Fibroblast of lung (primary cell): Measurements from ENCODE around the gene BSX. TPM values are rescaled to one million over a fixed set of nuclear protein-coding genes. Genes with fewer than 3 reads are reported as not detected.
A peak's percentile ranks its signal among the peaks of the same experiment; 100 is the strongest.

Source experiments
- DNase-seq, 2 donors: peaks; one replicate each; pipeline versions ENCODE4 v3.0.0 to v3.0.0-alpha.2; 2010; ENCODE audit warnings: low read depth in 2 of 2
- H2AFZ ChIP-seq: 2 replicates; pipeline ENCODE4 v1.5.1; 2012; ENCODE audit warnings: low read length, control low read depth, inconsistent platforms
- H3K27ac ChIP-seq: 2 replicates; pipeline ENCODE4 v1.5.1; 2011; ENCODE audit warnings: low read length, control low read depth; ENCODE audit not compliant: insufficient read depth
- H3K27me3 ChIP-seq: 2 replicates; pipeline ENCODE4 v1.5.1; 2011; ENCODE audit warnings: mild to moderate bottlenecking, low read length; ENCODE audit not compliant: control insufficient read depth, insufficient read depth
- H3K36me3 ChIP-seq: 2 replicates; pipeline ENCODE4 v1.5.1; 2011; ENCODE audit warnings: low read length; ENCODE audit not compliant: control insufficient read depth, insufficient read depth
- H3K4me1 ChIP-seq: 2 replicates; pipeline ENCODE4 v1.5.1; 2011; ENCODE audit warnings: low read length; ENCODE audit not compliant: control insufficient read depth, insufficient read depth; ENCODE audit errors: extremely low read depth
- H3K4me2 ChIP-seq: 2 replicates; pipeline ENCODE4 v1.5.1; 2011; ENCODE audit warnings: low read length, control low read depth; ENCODE audit not compliant: insufficient read depth; ENCODE audit errors: extremely low read depth
- H3K4me3 ChIP-seq, 4 experiments: fragments of 200-600 bp in 1 of 4; sonication (generic) in 1 of 4; replicated peaks in 1 of 4; 2 replicates each; pipeline ENCODE4 v1.5.1; 2011 to 2016; ENCODE audit warnings: low read length in 4 of 4, low read depth in 3 of 4, mild to moderate bottlenecking in 3 of 4, control low read depth in 2 of 4, inconsistent platforms in 1 of 4, mixed read lengths in 1 of 4; ENCODE audit not compliant: insufficient read depth in 1 of 4; ENCODE audit errors: control extremely low read depth in 1 of 4
- H3K79me2 ChIP-seq: 2 replicates; pipeline ENCODE4 v1.5.1; 2012; ENCODE audit warnings: mild to moderate bottlenecking, low read length, inconsistent platforms; ENCODE audit not compliant: control insufficient read depth, insufficient read depth
- H3K9ac ChIP-seq: 2 replicates; pipeline ENCODE4 v1.5.1; 2011; ENCODE audit warnings: mild to moderate bottlenecking, low read length, control low read depth; ENCODE audit not compliant: insufficient read depth
- H3K9me3 ChIP-seq: 2 replicates; pipeline ENCODE4 v1.5.1; 2012; ENCODE audit warnings: low read depth, low read length; ENCODE audit not compliant: control insufficient read depth, insufficient read depth
- H4K20me1 ChIP-seq: 2 replicates; pipeline ENCODE4 v1.5.1; 2011; ENCODE audit warnings: low read length; ENCODE audit not compliant: control insufficient read depth, insufficient read depth; ENCODE audit errors: extremely low read depth
- EZH2 ChIP-seq: IDR thresholded peaks from 2 replicates; pipeline ENCODE4 v1.5.1; 2012; ENCODE audit warnings: low read length, control low read depth, mild to moderate bottlenecking; ENCODE audit errors: missing control alignments
- polyA plus RNA-seq, 2 donors: library from polyadenylated mRNA; depleted of rRNA in 1 of 2; stranded (reverse) in 1 of 2; unstranded in 1 of 2; fragments of >200 nt; gene quantifications; 2 replicates each; pipeline ENCODE4 v1.2.1, GENCODE V29; 2011 to 2012; ENCODE audit warnings: missing spikeins in 1 of 2
- total RNA-seq: library from RNA; depleted of rRNA; stranded (reverse); fragments of >200 nt; gene quantifications from 2 replicates; pipeline ENCODE4 v1.2.1, GENCODE V29; 2014
- TF ChIP-seq, protein P1 (sequence below), 2 donors: IDR thresholded peaks in 1 of 2; conservative IDR thresholded peaks in 1 of 2; 1 replicate in 1 of 2; 2 replicates in 1 of 2; pipeline ENCODE4 v1.5.1; 2011 to 2012; ENCODE audit warnings: low read length in 2 of 2, control low read depth in 1 of 2, inconsistent platforms in 1 of 2, low read depth in 1 of 2, mild to moderate bottlenecking in 1 of 2

The BSX gene
- total and polyA plus RNA-seq, 2 donors (not counting 1 experiment from before 2014, with no cell fraction given) = not detected

DNA sequence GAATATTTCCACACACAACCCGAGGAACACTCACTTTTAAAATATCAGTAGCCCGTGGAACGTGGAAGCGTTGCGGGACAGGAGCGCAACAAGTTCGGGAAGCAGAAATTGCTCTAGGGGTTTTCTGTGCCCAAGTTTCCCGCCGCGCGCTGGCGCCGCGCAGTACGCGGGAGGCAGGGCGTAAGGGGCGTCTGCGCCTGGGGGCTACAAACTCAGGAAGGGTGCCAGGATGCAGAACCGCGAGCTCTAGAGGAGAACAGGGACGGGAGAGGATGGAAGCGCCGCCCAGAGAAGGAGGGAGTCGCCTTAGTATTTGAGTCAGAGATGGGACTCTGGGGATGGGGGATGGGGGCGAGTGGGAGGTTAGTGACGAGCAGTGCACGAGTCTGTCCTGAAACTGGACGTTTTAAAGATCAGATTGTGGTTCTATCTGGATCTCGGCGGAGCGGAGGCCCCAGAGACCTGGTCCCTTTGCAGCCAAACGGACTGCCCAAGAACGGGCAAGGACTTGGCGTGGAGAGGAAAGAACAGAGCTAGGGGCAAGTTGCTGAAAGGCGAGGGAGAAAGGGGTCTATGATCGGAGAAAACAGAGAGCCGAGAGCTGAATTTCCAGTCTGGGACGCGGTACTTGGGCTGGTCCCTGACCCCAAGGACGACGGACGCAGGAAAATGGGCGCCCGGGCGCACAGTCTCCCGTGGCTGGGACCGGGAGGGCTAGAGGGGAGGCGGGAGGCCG, 4.7 kb downstream of the BSX start:
- Histone ChIP-seq H4K20me1 (no peaks in the 10 kb centered on the region), H3K9ac (no peak overlapping the region), H3K27me3 (peaks cover 69% of the 10 kb centered on the region), H3K79me2 (no peaks in the 10 kb centered on the region), H2AFZ (no peak overlapping the region), H3K36me3 (no peaks in the 10 kb centered on the region), H3K4me2 (no peak overlapping the region), H3K4me1 (no peaks in the 10 kb centered on the region), H3K4me3 (no peak overlapping the region), H3K27ac (no peak overlapping the region), H3K9me3 (no peaks in the 10 kb centered on the region)
- peak; percentile 81 for TF ChIP-seq EZH2
- TF ChIP-seq, protein P1, sequence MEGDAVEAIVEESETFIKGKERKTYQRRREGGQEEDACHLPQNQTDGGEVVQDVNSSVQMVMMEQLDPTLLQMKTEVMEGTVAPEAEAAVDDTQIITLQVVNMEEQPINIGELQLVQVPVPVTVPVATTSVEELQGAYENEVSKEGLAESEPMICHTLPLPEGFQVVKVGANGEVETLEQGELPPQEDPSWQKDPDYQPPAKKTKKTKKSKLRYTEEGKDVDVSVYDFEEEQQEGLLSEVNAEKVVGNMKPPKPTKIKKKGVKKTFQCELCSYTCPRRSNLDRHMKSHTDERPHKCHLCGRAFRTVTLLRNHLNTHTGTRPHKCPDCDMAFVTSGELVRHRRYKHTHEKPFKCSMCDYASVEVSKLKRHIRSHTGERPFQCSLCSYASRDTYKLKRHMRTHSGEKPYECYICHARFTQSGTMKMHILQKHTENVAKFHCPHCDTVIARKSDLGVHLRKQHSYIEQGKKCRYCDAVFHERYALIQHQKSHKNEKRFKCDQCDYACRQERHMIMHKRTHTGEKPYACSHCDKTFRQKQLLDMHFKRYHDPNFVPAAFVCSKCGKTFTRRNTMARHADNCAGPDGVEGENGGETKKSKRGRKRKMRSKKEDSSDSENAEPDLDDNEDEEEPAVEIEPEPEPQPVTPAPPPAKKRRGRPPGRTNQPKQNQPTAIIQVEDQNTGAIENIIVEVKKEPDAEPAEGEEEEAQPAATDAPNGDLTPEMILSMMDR (conservative IDR thresholded peaks at IDR 0.05 in 1 of 2, IDR thresholded peaks at IDR 0.05 in 1 of 2; ENCODE audit: low read depth in 1 of 2, low read length in 2 of 2) = no peak
- no peak for DNase-seq

DNA sequence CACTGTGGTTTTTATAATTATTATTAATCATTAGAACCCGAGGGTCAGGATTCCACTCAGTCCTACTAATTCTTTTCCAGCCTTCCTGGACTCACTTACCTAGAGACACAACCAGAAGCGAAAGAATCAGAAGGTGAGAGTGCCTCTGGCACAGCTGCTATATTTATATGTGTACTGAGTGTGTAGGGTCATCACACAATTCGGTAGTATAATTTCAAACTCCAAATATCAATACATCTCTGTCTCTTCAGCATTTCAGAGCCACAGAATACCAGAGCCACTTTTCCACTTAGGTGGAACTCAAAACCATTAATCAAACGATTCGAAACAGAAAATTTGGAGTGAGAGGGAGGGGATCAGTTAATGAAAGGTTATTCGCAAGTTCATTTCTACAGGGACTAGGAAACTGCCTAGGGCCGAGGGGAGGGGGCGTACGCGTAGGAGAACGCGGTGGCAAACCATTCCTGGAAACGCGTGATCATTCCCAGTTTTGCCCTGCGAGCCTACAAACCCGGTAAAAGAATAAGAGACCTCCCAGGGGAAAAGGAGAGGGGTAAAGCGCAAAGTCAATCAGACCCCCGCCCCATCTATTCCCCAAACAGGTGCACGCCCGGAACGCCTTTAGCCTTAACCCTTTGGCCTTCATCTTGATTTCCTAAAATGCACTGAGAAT, 5.4 kb downstream of the BSX start:
- no peaks in the 10 kb centered on the region for H3K4me1 ChIP-seq
- H3K36me3 ChIP-seq = no peaks in the 10 kb centered on the region
- H3K4me2 ChIP-seq = no peak overlapping the region
- DNase-seq = no peak
- no peak for TF ChIP-seq EZH2
- TF ChIP-seq, protein P1 (conservative IDR thresholded peaks at IDR 0.05 in 1 of 2, IDR thresholded peaks at IDR 0.05 in 1 of 2; ENCODE audit: low read depth in 1 of 2, low read length in 2 of 2) = no peak
- no peak overlapping the region for H3K4me3 ChIP-seq
- no peaks in the 10 kb centered on the region for H3K79me2 ChIP-seq
- no peaks in the 10 kb centered on the region for H3K9me3 ChIP-seq
- H3K9ac ChIP-seq = no peak overlapping the region
- peaks cover 64% of the 10 kb centered on the region for H3K27me3 ChIP-seq
- H3K27ac ChIP-seq = no peak overlapping the region
- H4K20me1 ChIP-seq = no peaks in the 10 kb centered on the region
- H2AFZ ChIP-seq = no peak overlapping the region

DNA sequence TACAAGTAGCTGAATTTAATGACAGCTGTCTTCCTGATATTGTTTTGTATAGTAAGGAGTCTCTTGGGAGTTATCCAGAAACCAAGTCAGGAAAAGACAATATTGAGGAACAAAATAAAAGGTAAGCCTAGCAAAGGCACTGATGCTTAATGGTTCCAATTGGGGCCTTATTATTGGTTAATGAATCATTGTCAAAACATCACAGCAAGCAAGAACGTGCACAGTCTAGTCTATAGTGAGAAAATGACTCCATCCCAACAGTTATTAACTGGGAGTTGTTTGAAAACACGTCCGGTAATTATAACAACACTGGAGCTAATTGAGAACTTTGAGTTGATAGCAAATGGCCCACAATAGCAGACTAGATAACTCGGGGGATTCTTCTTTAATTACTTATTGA, 17.7 kb downstream of the BSX start:
- H3K27me3 ChIP-seq = peaks cover 4% of the 10 kb centered on the region
- H2AFZ ChIP-seq = no peak overlapping the region
- no peaks in the 10 kb centered on the region for H3K4me1 ChIP-seq
- no peaks in the 10 kb centered on the region for H3K9me3 ChIP-seq
- no peaks in the 10 kb centered on the region for H3K36me3 ChIP-seq
- H3K79me2 ChIP-seq = no peaks in the 10 kb centered on the region
- TF ChIP-seq, protein P1 (conservative IDR thresholded peaks at IDR 0.05 in 1 of 2, IDR thresholded peaks at IDR 0.05 in 1 of 2; ENCODE audit: low read depth in 1 of 2, low read length in 2 of 2) = no peak
- no peak for TF ChIP-seq EZH2
- H4K20me1 ChIP-seq = no peaks in the 10 kb centered on the region
- H3K27ac ChIP-seq = no peak overlapping the region
- no peak overlapping the region for H3K4me3 ChIP-seq
- DNase-seq = no peak
- no peak overlapping the region for H3K4me2 ChIP-seq
- H3K9ac ChIP-seq = no peak overlapping the region
